Activated B cell treated with CpG ODN at 0.5 μM for 24 hours (primary cell): ENCODE measurements around the gene UBE2O. TPM values are rescaled to one million over a fixed set of nuclear protein-coding genes. Genes with fewer than 3 reads are reported as not detected.

ENCODE experiments used
- ATAC-seq: fragments of 200-7000 bp; cut with Tn5 transposase; one replicate; pipeline ENCODE4 v1.10.0; 2021; ENCODE audit warnings: low read depth, mild to moderate bottlenecking, moderate library complexity
- CTCF ChIA-PET: fragments of 350-600 bp; sonication (Branson Sonifier 250); formaldehyde crosslinking; loops from one replicate; lab custom pipeline; 2021; ENCODE audit warnings: antibody characterized with exemption; lab: Charles Lee
- POLR2A ChIA-PET: fragments of 350-600 bp; sonication (Branson Sonifier 250); formaldehyde crosslinking; loops from one replicate; lab custom pipeline; 2021; ENCODE audit warnings: antibody characterized with exemption; lab: Charles Lee
- DNase-seq: peaks from one replicate; pipeline ENCODE4 v3.0.0; 2022
- H3K27ac Mint-ChIP-seq: one replicate; pipeline ENCODE4 v1.8.0; 2020; ENCODE audit warnings: mixed read lengths
- H3K27me3 Mint-ChIP-seq: one replicate; pipeline ENCODE4 v1.8.0; 2021; ENCODE audit warnings: mixed read lengths
- H3K36me3 Mint-ChIP-seq: one replicate; pipeline ENCODE4 v1.8.0; 2021; ENCODE audit warnings: low read depth, mixed read lengths
- H3K4me1 Mint-ChIP-seq: one replicate; pipeline ENCODE4 v1.8.0; 2021; ENCODE audit warnings: mixed read lengths
- H3K4me3 Mint-ChIP-seq: one replicate; pipeline ENCODE4 v1.8.0; 2020; ENCODE audit warnings: mild to moderate bottlenecking, mixed read lengths
- H3K9me3 Mint-ChIP-seq: one replicate; pipeline ENCODE4 v1.8.0; 2020; ENCODE audit warnings: mixed read lengths
- intact Hi-C: fragments of 100-400 bp; cut with micrococcal nuclease; formaldehyde crosslinking; loops from one replicate; pipeline ENCODE4 v1.15.1; 2024
- total RNA-seq: library from RNA; stranded (reverse); gene quantifications from 2 replicates; pipeline ENCODE4 v1.2.3, GENCODE V29; 2022
- TF ChIP-seq, protein P1 (sequence below): fragments of 200-600 bp; IDR thresholded peaks from one replicate; pipeline ENCODE4 v1.8.0; 2022; ENCODE audit warnings: antibody characterized with exemption, mild to moderate bottlenecking

The UBE2O gene
- total RNA-seq, 1 donor from 2014 or later = 39.0 TPM

GRCh38 chr17:76354747-76355310, 98.1 kb downstream of the UBE2O start:
- peaks cover 5% of the 10 kb centered on the region for H3K36me3 Mint-ChIP-seq
- TF ChIP-seq, protein P1, sequence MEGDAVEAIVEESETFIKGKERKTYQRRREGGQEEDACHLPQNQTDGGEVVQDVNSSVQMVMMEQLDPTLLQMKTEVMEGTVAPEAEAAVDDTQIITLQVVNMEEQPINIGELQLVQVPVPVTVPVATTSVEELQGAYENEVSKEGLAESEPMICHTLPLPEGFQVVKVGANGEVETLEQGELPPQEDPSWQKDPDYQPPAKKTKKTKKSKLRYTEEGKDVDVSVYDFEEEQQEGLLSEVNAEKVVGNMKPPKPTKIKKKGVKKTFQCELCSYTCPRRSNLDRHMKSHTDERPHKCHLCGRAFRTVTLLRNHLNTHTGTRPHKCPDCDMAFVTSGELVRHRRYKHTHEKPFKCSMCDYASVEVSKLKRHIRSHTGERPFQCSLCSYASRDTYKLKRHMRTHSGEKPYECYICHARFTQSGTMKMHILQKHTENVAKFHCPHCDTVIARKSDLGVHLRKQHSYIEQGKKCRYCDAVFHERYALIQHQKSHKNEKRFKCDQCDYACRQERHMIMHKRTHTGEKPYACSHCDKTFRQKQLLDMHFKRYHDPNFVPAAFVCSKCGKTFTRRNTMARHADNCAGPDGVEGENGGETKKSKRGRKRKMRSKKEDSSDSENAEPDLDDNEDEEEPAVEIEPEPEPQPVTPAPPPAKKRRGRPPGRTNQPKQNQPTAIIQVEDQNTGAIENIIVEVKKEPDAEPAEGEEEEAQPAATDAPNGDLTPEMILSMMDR = no peak
- no peaks in the 10 kb centered on the region for H3K27me3 Mint-ChIP-seq
- peaks cover 23% of the 10 kb centered on the region for H3K4me1 Mint-ChIP-seq
- H3K9me3 Mint-ChIP-seq = no peaks in the 10 kb centered on the region
- intact Hi-C loops = loop anchor here (1.0 to 5.0 kb wide), 4 partner anchors 29 to 498 kb away; partner anchors contain the start of genes JMJD6, METTL23, SPHK1 and WBP2
- ATAC-seq (no peak), DNase-seq (no peak)
- peak overlapping the region; percentile 31 for H3K27ac Mint-ChIP-seq
- peak overlapping the region; percentile 67 for H3K4me3 Mint-ChIP-seq
- CTCF ChIA-PET = interaction anchor here (1.0 to 3.8 kb wide), 4 partner anchors 30 to 153 kb away, joined by 3 to 23 read pairs (median 8); partner anchors contain the start of gene SPHK1
- POLR2A ChIA-PET = interaction anchor here (0.5 to 2.0 kb wide), 2 partner anchors 30 to 159 kb away, joined by 6 to 29 read pairs; partner anchors contain the start of gene SPHK1

GRCh38 chr17:76354317-76354729, 98.6 kb downstream of the UBE2O start:
- DNase-seq (no peak), ATAC-seq (no peak)
- Mint-ChIP-seq H3K4me3 (peak overlapping the region; percentile 94), H3K4me1 (peaks cover 23% of the 10 kb centered on the region), H3K36me3 (peaks cover 5% of the 10 kb centered on the region), H3K9me3 (no peaks in the 10 kb centered on the region), H3K27me3 (no peaks in the 10 kb centered on the region), H3K27ac (peak overlapping the region; percentile 98)
- TF ChIP-seq, protein P1 = no peak
- POLR2A ChIA-PET = interaction anchor here (0.5 to 2.0 kb wide), 9 partner anchors 8 to 574 kb away, joined by 3 to 29 read pairs (median 5); partner anchors contain the start of genes SPHK1, SRP68 and ST6GALNAC2
- intact Hi-C loops = loop anchor here (1.0 to 5.0 kb wide), 4 partner anchors 30 to 497 kb away; partner anchors contain the start of genes JMJD6, METTL23, SPHK1 and WBP2
- CTCF ChIA-PET = interaction anchor here (1.2 to 3.8 kb wide), 3 partner anchors 31 to 153 kb away, joined by 4 to 23 read pairs (median 12); partner anchors contain the start of gene SPHK1

GRCh38 chr17:76353599-76354316, 99.2 kb downstream of the UBE2O start, which contains the start of gene PRPSAP1:
PRPSAP1 (minus strand) TSS chr17:76353916; CDS start chr17:76353703, 213 bp downstream.
- Mint-ChIP-seq H3K4me3 (peak within 1 kb of the TSS; percentile 94), H3K4me1 (peaks cover 23% of the 10 kb centered on the region), H3K9me3 (no peaks in the 10 kb centered on the region), H3K27me3 (no peaks in the 10 kb centered on the region), H3K36me3 (peaks cover 5% of the 10 kb centered on the region), H3K27ac (peak within 1 kb of the TSS; percentile 98)
- ATAC-seq (peak; percentile 93), DNase-seq (peak; percentile 83)
- intact Hi-C loops = loop anchor here (1.0 to 5.0 kb wide), 4 partner anchors 31 to 496 kb away; partner anchors contain the start of genes JMJD6, METTL23, SPHK1 and WBP2
- CTCF ChIA-PET = interaction anchor here (0.8 to 3.8 kb wide), 4 partner anchors 31 to 154 kb away, joined by 3 to 23 read pairs (median 8); partner anchors contain the start of gene SPHK1
- POLR2A ChIA-PET = interaction anchor here (0.8 to 2.0 kb wide), 9 partner anchors 8 to 574 kb away, joined by 3 to 29 read pairs (median 4); partner anchors contain the start of genes SPHK1, SRP68 and ST6GALNAC2
- TF ChIP-seq, protein P1 = no peak

GRCh38 chr17:76353004-76353598, 99.9 kb downstream of the UBE2O start:
- H3K27me3 Mint-ChIP-seq = no peaks in the 10 kb centered on the region
- TF ChIP-seq, protein P1 = no peak
- peak overlapping the region; percentile 63 for H3K27ac Mint-ChIP-seq
- peaks cover 23% of the 10 kb centered on the region for H3K4me1 Mint-ChIP-seq
- DNase-seq = no peak
- ChIA-PET POLR2A (interaction anchor here (0.6 to 2.0 kb wide), 9 partner anchors 9 to 573 kb away, joined by 3 to 29 read pairs (median 4); partner anchors contain the start of genes SPHK1, SRP68 and ST6GALNAC2), CTCF (interaction anchor here (0.8 to 3.8 kb wide), 4 partner anchors 32 to 154 kb away, joined by 3 to 23 read pairs (median 8); partner anchors contain the start of gene SPHK1)
- no peaks in the 10 kb centered on the region for H3K9me3 Mint-ChIP-seq
- intact Hi-C loops = loop anchor here (5.0 kb wide), 2 partner anchors 374 to 496 kb away; partner anchors contain the start of genes JMJD6, METTL23 and WBP2
- H3K36me3 Mint-ChIP-seq = peaks cover 5% of the 10 kb centered on the region
- no peak for ATAC-seq
- H3K4me3 Mint-ChIP-seq = peak overlapping the region; percentile 94
